Thyroid gland (tissue), 4 donors: Measurements from ENCODE around the gene LCNL1. TPM values are rescaled to one million over a fixed set of nuclear protein-coding genes. Genes with fewer than 3 reads are reported as not detected.

ENCODE experiments used
- DNase-seq, 2 donors: peaks; one replicate each; pipeline ENCODE4 v3.0.0-alpha.2; 2019
- H3K27ac ChIP-seq, 3 donors: fragments of 200-600 bp; sonication (generic); 1 replicate in 2 of 3; 2 replicates in 1 of 3; pipeline ENCODE4 v1.5.1; 2016 to 2019; ENCODE audit warnings: mild to moderate bottlenecking in 1 of 3, moderate library complexity in 1 of 3
- H3K27me3 ChIP-seq: fragments of 200-600 bp; sonication (generic); one replicate; pipeline ENCODE4 v1.5.1; 2019
- H3K36me3 ChIP-seq, 2 donors: fragments of 200-600 bp; sonication (generic); one replicate each; pipeline ENCODE4 v1.5.1; 2016 to 2019
- H3K4me1 ChIP-seq, 2 donors: fragments of 200-600 bp; sonication (generic); one replicate each; pipeline ENCODE4 v1.5.1; 2017 to 2019
- H3K4me3 ChIP-seq, 3 donors: fragments of 200-600 bp; sonication (generic); replicated peaks in 1 of 3; 1 replicate in 2 of 3; 2 replicates in 1 of 3; pipeline ENCODE4 v1.5.1; 2016; ENCODE audit warnings: mild to moderate bottlenecking in 1 of 3
- H3K9me3 ChIP-seq: fragments of 200-600 bp; sonication (generic); one replicate; pipeline ENCODE4 v1.5.1; 2017
- CTCF ChIP-seq, 6 experiments: fragments of 200-600 bp in 3 of 6; fragments of 450-650 bp in 3 of 6; sonication (generic) in 3 of 6; IDR thresholded peaks; one replicate each; pipeline ENCODE4 v1.5.1; 2016 to 2019; ENCODE audit warnings: antibody characterized with exemption in 6 of 6, mild to moderate bottlenecking in 2 of 6, inconsistent platforms in 1 of 6, moderate library complexity in 1 of 6
- POLR2A ChIP-seq, 2 donors: fragments of 450-650 bp; IDR thresholded peaks; one replicate each; pipeline ENCODE4 v1.6.1; 2017; ENCODE audit warnings: antibody characterized with exemption in 2 of 2, mild to moderate bottlenecking in 2 of 2, moderate library complexity in 1 of 2
- WGBS, 2 donors: methylation state at CpG; one replicate each; pipeline ENCODE4 v1.1.5; 2017; 5-methylcytosine and 5-hydroxymethylcytosine counted together
- intact Hi-C: fragments of 100-400 bp; cut with DNase I; formaldehyde crosslinking; loops from one replicate; pipeline ENCODE4 v1.15.1; 2023
- total RNA-seq, 4 donors: library from RNA; depleted of rRNA; stranded (reverse); fragments of >200 nt; gene quantifications; one replicate each; pipeline ENCODE4 v1.2.3, GENCODE V29; 2016

LCNL1 gene
- total RNA-seq, 4 donors from 2014 or later, result 0.54 TPM; not detected in 3

DNA sequence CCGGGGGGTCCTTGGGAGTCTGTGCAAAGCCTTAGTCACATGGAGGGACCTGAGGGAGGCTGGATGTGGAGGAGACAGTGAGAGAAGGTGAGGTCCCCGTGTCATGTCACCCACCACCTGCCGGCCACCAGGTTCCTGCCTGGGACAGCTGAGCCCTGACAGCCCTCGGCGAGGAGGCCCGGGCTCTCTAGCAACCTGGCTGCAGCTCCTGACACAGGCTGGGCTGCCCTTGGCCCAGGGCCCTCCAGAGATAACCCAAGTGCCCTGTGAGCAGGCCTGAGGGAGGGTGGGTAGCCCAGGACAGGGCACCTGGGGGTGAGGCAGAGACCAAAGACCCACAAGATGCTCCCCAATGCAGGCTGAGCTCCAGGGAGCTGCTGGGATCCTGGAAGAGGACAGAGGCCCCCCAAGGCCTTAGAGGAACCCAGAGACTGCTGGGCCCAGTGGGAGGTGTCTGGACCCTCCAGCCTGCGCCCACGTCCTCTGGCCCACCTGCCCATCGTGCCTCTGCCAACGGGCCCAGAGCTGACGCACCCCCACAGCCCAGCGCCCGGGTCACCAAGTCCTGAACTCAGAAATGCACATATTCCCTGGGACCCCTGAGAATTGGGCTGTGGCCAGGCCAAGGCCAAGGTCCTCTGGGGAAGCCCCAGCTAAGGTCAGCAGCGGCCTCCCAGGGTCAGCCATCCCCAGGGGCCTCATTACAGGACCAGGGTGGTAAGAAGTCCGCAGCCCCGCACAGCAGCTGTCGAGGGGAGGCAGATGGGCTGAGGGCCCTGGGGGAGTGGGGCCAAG, 14.3 kb upstream of the LCNL1 start:
- peaks cover 0 to 8% of the 10 kb centered on the region in 2 donors for H3K4me1 ChIP-seq
- DNase-seq, result no peak
- WGBS, 2 donors, result 77 to 80% methylated on average over 1 to 12 of the region's 17 CpGs
- no peaks in the 10 kb centered on the region for H3K36me3 ChIP-seq
- TF ChIP-seq CTCF (IDR thresholded peaks at IDR 0.05), result no peak
- no peak for TF ChIP-seq POLR2A (IDR thresholded peaks at IDR 0.05)
- intact Hi-C loops, result no loop called here
- no peaks in the 10 kb centered on the region for H3K9me3 ChIP-seq
- H3K4me3 ChIP-seq, result no peak overlapping the region
- no peak overlapping the region for H3K27ac ChIP-seq
- no peaks in the 10 kb centered on the region for H3K27me3 ChIP-seq

DNA sequence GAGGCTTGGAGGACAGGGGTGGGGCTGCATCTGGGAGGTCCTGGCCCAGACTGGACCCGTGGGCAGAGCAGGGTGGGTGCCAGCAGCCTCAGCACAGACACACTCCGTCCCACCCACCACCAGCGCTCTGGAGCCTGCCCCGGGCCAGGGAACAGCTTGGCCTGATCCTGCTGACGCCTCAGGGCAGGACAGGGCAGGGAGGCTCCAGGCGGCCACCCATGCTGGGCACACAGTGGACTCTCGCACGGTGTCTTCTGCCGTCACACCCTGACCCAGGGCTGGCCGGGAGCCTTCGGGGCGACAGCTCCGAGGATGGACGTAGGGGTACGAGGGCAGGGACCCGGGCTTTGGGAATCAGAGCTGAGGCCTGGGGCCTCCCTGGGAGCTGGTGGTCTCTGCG, 13.6 kb upstream of the LCNL1 start:
- WGBS, 2 donors, result 83% methylated on average over 2 of the region's 17 CpGs; no CpG with 5 or more reads in 1 of the 2 donors
- Histone ChIP-seq H3K27me3 (no peaks in the 10 kb centered on the region), H3K9me3 (no peaks in the 10 kb centered on the region), H3K27ac (no peak overlapping the region), H3K36me3 (no peaks in the 10 kb centered on the region), H3K4me1 (peaks cover 0 to 8% of the 10 kb centered on the region in 2 donors), H3K4me3 (no peak overlapping the region)
- intact Hi-C loops, result no loop called here
- DNase-seq, result no peak
- TF ChIP-seq CTCF (IDR thresholded peaks at IDR 0.05) (no peak), POLR2A (IDR thresholded peaks at IDR 0.05) (no peak)

DNA sequence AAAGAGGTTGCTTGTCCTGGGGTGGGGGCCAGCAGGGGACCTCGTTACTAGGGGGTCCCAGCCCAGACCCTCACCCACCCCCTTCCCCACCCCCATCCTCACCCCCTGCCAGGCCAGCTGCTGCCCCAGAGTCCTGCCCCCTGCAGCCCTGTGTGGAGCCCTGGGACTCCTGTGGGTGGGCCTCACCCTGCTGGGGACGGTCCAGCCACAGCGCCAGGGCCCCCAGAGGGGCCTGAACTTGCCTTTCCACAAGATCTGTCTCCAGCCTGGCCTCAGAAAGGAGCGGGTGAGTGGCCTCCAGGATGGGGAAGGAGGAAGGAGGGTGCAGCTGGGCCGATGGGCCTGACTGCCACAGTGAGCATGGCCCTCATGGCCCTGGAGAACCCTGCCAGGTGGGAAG, 13.0 kb upstream of the LCNL1 start:
- intact Hi-C loops, result no loop called here
- no peak overlapping the region for H3K27ac ChIP-seq
- no peaks in the 10 kb centered on the region for H3K9me3 ChIP-seq
- no peak overlapping the region for H3K4me3 ChIP-seq
- H3K4me1 ChIP-seq, result peaks cover 0 to 8% of the 10 kb centered on the region in 2 donors
- DNase-seq, result no peak
- WGBS, 2 donors, result 86% methylated on average over 2 of the region's 5 CpGs; no CpG with 5 or more reads in 1 of the 2 donors
- H3K27me3 ChIP-seq, result no peaks in the 10 kb centered on the region
- TF ChIP-seq POLR2A (IDR thresholded peaks at IDR 0.05) (no peak), CTCF (IDR thresholded peaks at IDR 0.05) (no peak)
- H3K36me3 ChIP-seq, result no peaks in the 10 kb centered on the region

DNA sequence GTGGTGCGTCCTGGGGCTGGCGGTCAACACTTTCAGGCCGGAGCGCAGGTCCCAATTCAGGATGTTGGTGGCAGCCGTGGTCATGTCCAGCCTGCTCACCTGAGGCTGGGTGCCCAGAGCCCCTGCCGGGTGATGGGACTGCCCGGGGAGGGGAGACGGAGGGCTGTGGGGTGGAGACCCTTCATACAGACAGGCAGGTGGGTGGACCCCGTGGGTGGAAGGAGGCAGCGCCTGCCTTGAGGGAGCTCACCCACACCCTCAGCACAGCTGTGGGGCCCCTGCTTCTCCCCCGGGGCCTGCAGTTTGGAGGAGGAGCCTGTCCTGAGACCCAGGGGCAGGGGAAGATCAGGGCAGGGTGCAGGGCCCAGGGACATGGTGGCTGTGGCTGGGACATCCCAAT, 12.4 kb upstream of the LCNL1 start:
- no peak for DNase-seq
- no peaks in the 10 kb centered on the region for H3K36me3 ChIP-seq
- 90 to 93% methylated on average over 7 to 10 of the region's 11 CpGs for WGBS, 2 donors
- no peak overlapping the region for H3K4me3 ChIP-seq
- no peaks in the 10 kb centered on the region for H3K27me3 ChIP-seq
- H3K4me1 ChIP-seq, result peaks cover 0 to 8% of the 10 kb centered on the region in 2 donors
- H3K27ac ChIP-seq, result no peak overlapping the region
- intact Hi-C loops, result no loop called here
- no peaks in the 10 kb centered on the region for H3K9me3 ChIP-seq
- TF ChIP-seq POLR2A (IDR thresholded peaks at IDR 0.05) (no peak), CTCF (IDR thresholded peaks at IDR 0.05) (no peak)

DNA sequence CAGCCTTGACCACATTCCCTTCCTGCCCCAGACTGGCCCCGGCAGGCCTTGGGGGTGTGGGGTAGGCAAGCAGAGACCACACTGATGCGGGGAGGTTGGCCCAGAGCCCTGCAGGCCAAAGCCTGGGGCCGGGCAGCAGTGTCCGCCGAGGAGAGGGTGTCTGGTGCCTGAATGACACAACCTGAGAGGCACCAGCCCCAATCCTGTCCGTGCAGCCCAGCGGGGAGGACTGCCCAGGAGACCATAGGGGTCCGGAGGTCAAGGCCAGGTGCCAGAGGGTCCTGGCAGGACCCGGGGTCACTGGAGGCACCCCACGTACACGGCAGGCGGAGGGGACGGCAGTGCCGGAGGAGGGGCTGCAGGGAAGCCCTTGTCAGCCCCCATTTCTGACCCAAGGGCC, 11.0 kb upstream of the LCNL1 start:
- no peak for DNase-seq
- H3K27ac ChIP-seq, result no peak overlapping the region
- no peaks in the 10 kb centered on the region for H3K36me3 ChIP-seq
- 64 to 79% methylated on average over 5 to 6 of the region's 14 CpGs for WGBS, 2 donors
- H3K9me3 ChIP-seq, result no peaks in the 10 kb centered on the region
- no peak for TF ChIP-seq CTCF (IDR thresholded peaks at IDR 0.05)
- no peaks in the 10 kb centered on the region for H3K4me1 ChIP-seq
- intact Hi-C loops, result no loop called here
- H3K4me3 ChIP-seq, result no peak overlapping the region
- H3K27me3 ChIP-seq, result no peaks in the 10 kb centered on the region
